GM12878 (cell line): ENCODE measurements around the gene TCF7. TPM values are rescaled to one million over a fixed set of nuclear protein-coding genes. Genes with fewer than 3 reads are reported as not detected.
A peak's percentile ranks its signal among the peaks of the same experiment; 100 is the strongest.

Source experiments
- CREM ChIP-seq: IDR thresholded peaks from 2 replicates; pipeline ENCODE4 v1.6.1; 2014; ENCODE audit warnings: antibody characterized with exemption, low read depth
- DPF2 ChIP-seq: fragments of 450-650 bp; IDR thresholded peaks from 2 replicates; pipeline ENCODE4 v1.6.1; 2017; ENCODE audit warnings: mild to moderate bottlenecking
- EED ChIP-seq: sonication (generic); IDR thresholded peaks from 2 replicates; pipeline ENCODE4 v1.6.1; 2016; ENCODE audit warnings: antibody characterized with exemption, low read depth
- EGR1 ChIP-seq, 2 experiments: IDR thresholded peaks; 1 replicate in 1 of 2; 2 replicates in 1 of 2; pipeline ENCODE4 v1.6.1; 2011 to 2012; ENCODE audit warnings: low read depth in 2 of 2, low read length in 2 of 2, borderline replicate concordance in 1 of 2, mild to moderate bottlenecking in 1 of 2, moderate library complexity in 1 of 2
- IKZF2 ChIP-seq, 2 experiments: fragments of 450-650 bp; IDR thresholded peaks; 2 replicates each; pipeline ENCODE4 v1.6.1; 2017; ENCODE audit warnings: mild to moderate bottlenecking in 2 of 2, moderate library complexity in 2 of 2
- NFYB ChIP-seq: IDR thresholded peaks from 2 replicates; pipeline ENCODE4 v1.6.1; 2011; ENCODE audit warnings: low read depth, mild to moderate bottlenecking, low read length, improper control_type of control experiment, moderate library complexity; ENCODE audit not compliant: insufficient read depth
- POLR2AphosphoS2 ChIP-seq: IDR thresholded peaks from 2 replicates; pipeline ENCODE4 v1.6.1; 2011; ENCODE audit warnings: low read depth, mild to moderate bottlenecking, low read length, improper control_type of control experiment, moderate library complexity
- RELB ChIP-seq: fragments of 450-650 bp; IDR thresholded peaks from 2 replicates; pipeline ENCODE4 v1.6.1; 2017; ENCODE audit warnings: low read depth, mild to moderate bottlenecking, moderate library complexity
- SKIL ChIP-seq: fragments of 450-650 bp; IDR thresholded peaks from 2 replicates; pipeline ENCODE4 v1.6.1; 2017; ENCODE audit warnings: mild to moderate bottlenecking, low read depth, inconsistent platforms; ENCODE audit not compliant: poor library complexity, severe bottlenecking
- SP1 ChIP-seq: IDR thresholded peaks from one replicate; pipeline ENCODE4 v1.6.1; 2011; ENCODE audit warnings: low read depth, low read length
- SRF ChIP-seq, 2 experiments: IDR thresholded peaks; 2 replicates each; pipeline ENCODE4 v1.6.1; 2011; ENCODE audit warnings: low read depth in 2 of 2, low read length in 2 of 2, mild to moderate bottlenecking in 1 of 2, moderate library complexity in 1 of 2
- SUZ12 ChIP-seq: fragments of 200-600 bp; sonication (generic); IDR thresholded peaks from one replicate; pipeline ENCODE4 v1.6.1; 2018; ENCODE audit warnings: antibody characterized with exemption, mild to moderate bottlenecking; ENCODE audit not compliant: unreplicated experiment
- ZNF687 ChIP-seq: fragments of 450-650 bp; IDR thresholded peaks from 2 replicates; pipeline ENCODE4 v1.6.1; 2017; ENCODE audit warnings: mild to moderate bottlenecking, moderate library complexity
- polyA plus RNA-seq, 11 experiments: library from polyadenylated mRNA; depleted of rRNA in 4 of 11; unstranded in 6 of 11; stranded (reverse) in 5 of 11; fragments of >200 nt; fragmentation: Nextera tagmentation in 4 of 11; fragmentation: Illumina TruSeq in 1 of 11; extraction: Ambion mirVana in 4 of 11; extraction: Trizol in 1 of 11; gene quantifications; 1 replicate in 1 of 11; 2 replicates in 10 of 11; pipeline versions ENCODE4 v1.2.1 to v1.2.3, GENCODE V29; 2011 to 2016; ENCODE audit warnings: inconsistent platforms in 2 of 11, missing spikeins in 2 of 11, low read depth in 1 of 11
- total RNA-seq, 4 experiments: library from RNA; depleted of rRNA in 3 of 4; stranded (reverse); fragments of >200 nt in 3 of 4; fragmentation: Illumina TruSeq in 1 of 4; extraction: Trizol in 1 of 4; gene quantifications; 2 replicates each; pipeline versions ENCODE4 v1.2.1 to v1.2.3, GENCODE V29; 2013 to 2021
- TF ChIP-seq, protein P1 (sequence below), 3 experiments: IDR thresholded peaks in 2 of 3; conservative IDR thresholded peaks in 1 of 3; 2 replicates each; pipeline ENCODE4 v1.5.1; 2011; ENCODE audit warnings: low read depth in 3 of 3, low read length in 3 of 3, mild to moderate bottlenecking in 3 of 3, control low read depth in 2 of 3, moderate library complexity in 2 of 3, inconsistent platforms in 1 of 3, mixed read lengths in 1 of 3; ENCODE audit not compliant: control insufficient read depth in 2 of 3, insufficient read depth in 1 of 3; ENCODE audit errors: extremely low read depth in 1 of 3
- TF ChIP-seq, protein P2 (sequence below): fragments of 450-650 bp; IDR thresholded peaks from 2 replicates; pipeline ENCODE4 v1.6.1; 2017; ENCODE audit warnings: mild to moderate bottlenecking, moderate library complexity

Gene TCF7
- total and polyA plus RNA-seq, 10 of the 15 experiments (the other 5 are each of a cell fraction or from before 2014, with no cell fraction given), result 10.0 to 60.2 (median 23.6) TPM

DNA sequence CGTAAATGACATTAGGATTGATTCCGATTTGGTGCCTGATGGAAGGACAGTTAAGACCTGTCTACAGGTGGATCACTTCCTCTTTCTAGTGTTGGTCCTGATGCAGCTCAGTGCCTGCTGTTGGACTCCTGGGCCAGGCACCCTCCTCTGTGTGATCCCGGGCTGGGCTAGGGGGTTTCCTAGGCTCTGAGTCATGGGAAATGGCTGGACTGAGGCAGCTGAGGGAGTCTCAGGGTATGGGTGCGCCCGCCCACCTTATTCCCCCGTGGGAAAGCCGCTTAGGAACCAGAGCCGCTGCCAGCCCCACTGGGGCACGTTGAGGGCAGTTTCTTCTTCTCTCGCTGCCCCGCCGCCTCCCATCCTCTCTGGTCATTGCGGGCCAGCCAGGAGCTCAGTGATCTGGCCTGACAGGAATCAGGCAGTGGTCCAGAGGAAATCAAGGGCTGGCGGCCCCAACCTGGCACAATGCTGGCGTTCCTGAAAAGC is 12.9 kb downstream of the TCF7 start (continued):
- TF ChIP-seq SKIL (no peak), IKZF2 (IDR thresholded peaks at IDR 0.05) (peak; percentile 89 to 92), DPF2 (peak; percentile 86), SP1 (no peak), NFYB (no peak), EGR1 (IDR thresholded peaks at IDR 0.05; ENCODE audit: borderline replicate concordance in 1 of 2, low read depth in 2 of 2, low read length in 2 of 2) (peak in 1 of 2 experiments; percentile 53; a peak in 1 of 3 replicates), ZNF687 (peak; percentile 83; the same call in 1 of the 2 replicates), POLR2AphosphoS2 (peak; percentile 60; the same call in 1 of the 2 replicates), EED (peak; percentile 89), SUZ12 (no peak), SRF (IDR thresholded peaks at IDR 0.05; ENCODE audit: low read depth in 2 of 2, low read length in 2 of 2) (no peak), RELB (peak; percentile 87), CREM (peak; percentile 62)
- TF ChIP-seq, protein P1, sequence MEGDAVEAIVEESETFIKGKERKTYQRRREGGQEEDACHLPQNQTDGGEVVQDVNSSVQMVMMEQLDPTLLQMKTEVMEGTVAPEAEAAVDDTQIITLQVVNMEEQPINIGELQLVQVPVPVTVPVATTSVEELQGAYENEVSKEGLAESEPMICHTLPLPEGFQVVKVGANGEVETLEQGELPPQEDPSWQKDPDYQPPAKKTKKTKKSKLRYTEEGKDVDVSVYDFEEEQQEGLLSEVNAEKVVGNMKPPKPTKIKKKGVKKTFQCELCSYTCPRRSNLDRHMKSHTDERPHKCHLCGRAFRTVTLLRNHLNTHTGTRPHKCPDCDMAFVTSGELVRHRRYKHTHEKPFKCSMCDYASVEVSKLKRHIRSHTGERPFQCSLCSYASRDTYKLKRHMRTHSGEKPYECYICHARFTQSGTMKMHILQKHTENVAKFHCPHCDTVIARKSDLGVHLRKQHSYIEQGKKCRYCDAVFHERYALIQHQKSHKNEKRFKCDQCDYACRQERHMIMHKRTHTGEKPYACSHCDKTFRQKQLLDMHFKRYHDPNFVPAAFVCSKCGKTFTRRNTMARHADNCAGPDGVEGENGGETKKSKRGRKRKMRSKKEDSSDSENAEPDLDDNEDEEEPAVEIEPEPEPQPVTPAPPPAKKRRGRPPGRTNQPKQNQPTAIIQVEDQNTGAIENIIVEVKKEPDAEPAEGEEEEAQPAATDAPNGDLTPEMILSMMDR (IDR thresholded peaks at IDR 0.05 in 2 of 3, conservative IDR thresholded peaks at IDR 0.05 in 1 of 3; ENCODE audit: control insufficient read depth in 2 of 3, extremely low read depth in 1 of 3, insufficient read depth in 1 of 3, low read depth in 3 of 3, low read length in 3 of 3), result no peak
- TF ChIP-seq, protein P2, sequence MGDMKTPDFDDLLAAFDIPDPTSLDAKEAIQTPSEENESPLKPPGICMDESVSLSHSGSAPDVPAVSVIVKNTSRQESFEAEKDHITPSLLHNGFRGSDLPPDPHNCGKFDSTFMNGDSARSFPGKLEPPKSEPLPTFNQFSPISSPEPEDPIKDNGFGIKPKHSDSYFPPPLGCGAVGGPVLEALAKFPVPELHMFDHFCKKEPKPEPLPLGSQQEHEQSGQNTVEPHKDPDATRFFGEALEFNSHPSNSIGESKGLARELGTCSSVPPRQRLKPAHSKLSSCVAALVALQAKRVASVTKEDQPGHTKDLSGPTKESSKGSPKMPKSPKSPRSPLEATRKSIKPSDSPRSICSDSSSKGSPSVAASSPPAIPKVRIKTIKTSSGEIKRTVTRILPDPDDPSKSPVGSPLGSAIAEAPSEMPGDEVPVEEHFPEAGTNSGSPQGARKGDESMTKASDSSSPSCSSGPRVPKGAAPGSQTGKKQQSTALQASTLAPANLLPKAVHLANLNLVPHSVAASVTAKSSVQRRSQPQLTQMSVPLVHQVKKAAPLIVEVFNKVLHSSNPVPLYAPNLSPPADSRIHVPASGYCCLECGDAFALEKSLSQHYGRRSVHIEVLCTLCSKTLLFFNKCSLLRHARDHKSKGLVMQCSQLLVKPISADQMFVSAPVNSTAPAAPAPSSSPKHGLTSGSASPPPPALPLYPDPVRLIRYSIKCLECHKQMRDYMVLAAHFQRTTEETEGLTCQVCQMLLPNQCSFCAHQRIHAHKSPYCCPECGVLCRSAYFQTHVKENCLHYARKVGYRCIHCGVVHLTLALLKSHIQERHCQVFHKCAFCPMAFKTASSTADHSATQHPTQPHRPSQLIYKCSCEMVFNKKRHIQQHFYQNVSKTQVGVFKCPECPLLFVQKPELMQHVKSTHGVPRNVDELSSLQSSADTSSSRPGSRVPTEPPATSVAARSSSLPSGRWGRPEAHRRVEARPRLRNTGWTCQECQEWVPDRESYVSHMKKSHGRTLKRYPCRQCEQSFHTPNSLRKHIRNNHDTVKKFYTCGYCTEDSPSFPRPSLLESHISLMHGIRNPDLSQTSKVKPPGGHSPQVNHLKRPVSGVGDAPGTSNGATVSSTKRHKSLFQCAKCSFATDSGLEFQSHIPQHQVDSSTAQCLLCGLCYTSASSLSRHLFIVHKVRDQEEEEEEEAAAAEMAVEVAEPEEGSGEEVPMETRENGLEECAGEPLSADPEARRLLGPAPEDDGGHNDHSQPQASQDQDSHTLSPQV, result no peak
